SK-N-SH (cell line): ENCODE measurements around the gene PHKG2. TPM values are rescaled to one million over a fixed set of nuclear protein-coding genes. Genes with fewer than 3 reads are reported as not detected.

Source experiments
- CTCF ChIA-PET: fragments of 300-600, 350-600 bp; formaldehyde crosslinking; extraction: SDS; loops from one replicate; lab custom pipeline; 2021; lab: Yijun Ruan, JAX
- POLR2A ChIA-PET: fragments of 350-600 bp; sonication (Branson Sonifier 250); formaldehyde crosslinking; extraction: SDS; loops from one replicate; lab custom pipeline; 2020; ENCODE audit warnings: antibody characterized with exemption, inconsistent platforms; lab: Yijun Ruan, JAX
- DNase-seq: peaks from one replicate; pipeline ENCODE4 v3.0.0; 2012
- H2AFZ ChIP-seq: fragments of 200-600 bp; sonication (generic); 2 replicates; pipeline ENCODE4 v1.8.1; 2016; ENCODE audit warnings: antibody characterized with exemption, mild to moderate bottlenecking, low read depth
- H3F3A ChIP-seq: fragments of 200-600 bp; sonication (generic); replicated peaks from 2 replicates; pipeline ENCODE3; 2016; ENCODE audit warnings: antibody characterized with exemption, mild to moderate bottlenecking; ENCODE audit not compliant: insufficient read depth
- H3K27ac ChIP-seq, 2 experiments: fragments of 200-500 bp in 1 of 2; fragments of 200-600 bp in 1 of 2; sonication (Bioruptor generic) in 1 of 2; sonication (generic), shearing (Covaris generic) in 1 of 2; 2 replicates each; pipeline versions ENCODE4 v1.5.1 to v1.6.1; 2014 to 2016; ENCODE audit warnings: low read depth in 2 of 2, inconsistent platforms in 1 of 2, low read length in 1 of 2, mild to moderate bottlenecking in 1 of 2, mixed read lengths in 1 of 2
- H3K27me3 ChIP-seq: fragments of 200-600 bp; sonication (generic), shearing (Covaris generic); 2 replicates; pipeline ENCODE4 v1.6.1; 2016; ENCODE audit warnings: mixed run types; ENCODE audit not compliant: insufficient read depth
- H3K36me3 ChIP-seq, 2 experiments: fragments of 200-500 bp in 1 of 2; fragments of 200-600 bp in 1 of 2; sonication (Bioruptor generic) in 1 of 2; sonication (generic) in 1 of 2; replicated peaks in 1 of 2; 2 replicates each; pipeline versions ENCODE3 to v1.5.1; 2014 to 2016; ENCODE audit warnings: low read length in 1 of 2, mild to moderate bottlenecking in 1 of 2; ENCODE audit not compliant: insufficient read depth in 2 of 2, control insufficient read depth in 1 of 2
- H3K4me1 ChIP-seq, 2 experiments: fragments of 200-500 bp in 1 of 2; fragments of 200-600 bp in 1 of 2; sonication (Bioruptor generic) in 1 of 2; sonication (generic), shearing (Covaris generic) in 1 of 2; 2 replicates each; pipeline versions ENCODE4 v1.5.1 to v1.6.1; 2014 to 2016; ENCODE audit warnings: low read depth in 1 of 2, low read length in 1 of 2, mixed run types in 1 of 2; ENCODE audit not compliant: insufficient read depth in 2 of 2, control insufficient read depth in 1 of 2
- H3K4me2 ChIP-seq: fragments of 200-600 bp; sonication (generic), shearing (Covaris generic); 2 replicates; pipeline ENCODE4 v1.6.1; 2017; ENCODE audit warnings: mixed run types
- H3K4me3 ChIP-seq, 2 experiments: fragments of 200-500 bp in 1 of 2; fragments of 200-600 bp in 1 of 2; sonication (Bioruptor generic) in 1 of 2; sonication (generic), shearing (Covaris generic) in 1 of 2; 2 replicates each; pipeline versions ENCODE4 v1.5.1 to v1.8.1; 2014 to 2016; ENCODE audit warnings: low read depth in 2 of 2, inconsistent platforms in 1 of 2, low read length in 1 of 2, mild to moderate bottlenecking in 1 of 2, mixed read lengths in 1 of 2, moderate library complexity in 1 of 2
- H3K79me2 ChIP-seq: fragments of 200-600 bp; sonication (generic); 2 replicates; pipeline ENCODE4 v1.8.1; 2017; ENCODE audit warnings: mild to moderate bottlenecking; ENCODE audit not compliant: insufficient read depth
- H3K9ac ChIP-seq: fragments of 200-600 bp; sonication (generic); 2 replicates; pipeline ENCODE4 v1.6.1; 2017; ENCODE audit warnings: mixed run types
- H3K9me2 ChIP-seq: fragments of 200-600 bp; sonication (generic); 2 replicates; pipeline ENCODE4 v1.6.1; 2017; ENCODE audit warnings: mixed run types
- H3K9me3 ChIP-seq: fragments of 200-600 bp; sonication (generic); 2 replicates; pipeline ENCODE4 v1.6.1; 2017; ENCODE audit warnings: mixed run types, mild to moderate bottlenecking, moderate library complexity
- H4K20me1 ChIP-seq: fragments of 200-600 bp; sonication (generic); 2 replicates; pipeline ENCODE4 v1.6.1; 2017; ENCODE audit warnings: mild to moderate bottlenecking, mixed run types; ENCODE audit not compliant: insufficient read depth
- CHD2 ChIP-seq: fragments of 150-350 bp; IDR thresholded peaks from 2 replicates; pipeline ENCODE4 v1.6.1; 2018; ENCODE audit warnings: low read length; ENCODE audit not compliant: partially characterized antibody
- ELF1 ChIP-seq: IDR thresholded peaks from 2 replicates; pipeline ENCODE4 v1.4.0; 2012
- FOSL2 ChIP-seq: IDR thresholded peaks from 2 replicates; pipeline ENCODE4 v1.4.0; 2012; ENCODE audit warnings: low read depth, mild to moderate bottlenecking, moderate library complexity, borderline replicate concordance
- FOXJ3 ChIP-seq: sonication (generic); formaldehyde crosslinking; IDR thresholded peaks from 2 replicates; pipeline ENCODE4 v1.5.1; 2020; ENCODE audit warnings: mild to moderate bottlenecking, missing genetic modification reagents
- JUND ChIP-seq: IDR thresholded peaks from 2 replicates; pipeline ENCODE4 v1.4.0; 2012
- RFX5 ChIP-seq: IDR thresholded peaks from 2 replicates; pipeline ENCODE4 v1.6.1; 2012; ENCODE audit warnings: mild to moderate bottlenecking, improper control_type of control experiment, low read length
- SIN3A ChIP-seq: IDR thresholded peaks from 2 replicates; pipeline ENCODE4 v1.6.1; 2012; ENCODE audit warnings: low read depth, mild to moderate bottlenecking, low read length, moderate library complexity, borderline replicate concordance
- TCF12 ChIP-seq: IDR thresholded peaks from 2 replicates; pipeline ENCODE4 v1.4.0; 2012
- WGBS: methylation state at CpG from one replicate; pipeline ENCODE4 v1.1.6; 2017; ENCODE audit warnings: low lambda C conversion rate; 5-methylcytosine and 5-hydroxymethylcytosine counted together
- polyA plus RNA-seq, 3 experiments: library from polyadenylated mRNA; depleted of rRNA; stranded (reverse); fragments of >200 nt; gene quantifications; 2 replicates each; pipeline ENCODE4 v1.2.3, GENCODE V29; 2012
- TF ChIP-seq, protein P1 (sequence below): IDR thresholded peaks from 2 replicates; pipeline ENCODE4 v1.4.0; 2012; ENCODE audit warnings: low read depth, borderline replicate concordance
- TF ChIP-seq, protein P2 (sequence below): fragments of 150-350 bp; IDR thresholded peaks from 2 replicates; pipeline ENCODE4 v1.6.1; 2016; ENCODE audit warnings: mild to moderate bottlenecking, low read depth, low read length
- TF ChIP-seq, protein P3 (sequence below): IDR thresholded peaks from 2 replicates; pipeline ENCODE4; 2012

Gene PHKG2
- polyA plus RNA-seq, 1 of the 3 experiments (the other 2 are of a cell fraction), result 45.8 TPM

- Histone ChIP-seq H3K9ac (no peak overlapping the region), H3K9me3 (no peaks in the 10 kb centered on the region), H2AFZ (no peak overlapping the region), H3K27me3 (no peaks in the 10 kb centered on the region), H3K36me3 (peaks cover 69 to 82% of the 10 kb centered on the region in 2 experiments), H3K27ac (no peak overlapping the region), H3K79me2 (peaks cover 54% of the 10 kb centered on the region), H4K20me1 (0 out of 2 replicates have a peak, but pooled peaks cover 5% of the 10 kb centered on the region)
- TF ChIP-seq FOSL2, result no peak
- no peak for TF ChIP-seq RFX5
- no peak for TF ChIP-seq SIN3A
- TF ChIP-seq FOXJ3, result no peak
- no peak for TF ChIP-seq TCF12
- no peak for TF ChIP-seq ELF1
- TF ChIP-seq, protein P1, sequence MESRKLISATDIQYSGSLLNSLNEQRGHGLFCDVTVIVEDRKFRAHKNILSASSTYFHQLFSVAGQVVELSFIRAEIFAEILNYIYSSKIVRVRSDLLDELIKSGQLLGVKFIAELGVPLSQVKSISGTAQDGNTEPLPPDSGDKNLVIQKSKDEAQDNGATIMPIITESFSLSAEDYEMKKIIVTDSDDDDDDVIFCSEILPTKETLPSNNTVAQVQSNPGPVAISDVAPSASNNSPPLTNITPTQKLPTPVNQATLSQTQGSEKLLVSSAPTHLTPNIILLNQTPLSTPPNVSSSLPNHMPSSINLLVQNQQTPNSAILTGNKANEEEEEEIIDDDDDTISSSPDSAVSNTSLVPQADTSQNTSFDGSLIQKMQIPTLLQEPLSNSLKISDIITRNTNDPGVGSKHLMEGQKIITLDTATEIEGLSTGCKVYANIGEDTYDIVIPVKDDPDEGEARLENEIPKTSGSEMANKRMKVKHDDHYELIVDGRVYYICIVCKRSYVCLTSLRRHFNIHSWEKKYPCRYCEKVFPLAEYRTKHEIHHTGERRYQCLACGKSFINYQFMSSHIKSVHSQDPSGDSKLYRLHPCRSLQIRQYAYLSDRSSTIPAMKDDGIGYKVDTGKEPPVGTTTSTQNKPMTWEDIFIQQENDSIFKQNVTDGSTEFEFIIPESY, result no peak
- TF ChIP-seq, all 33 proteins: peak for 0
- WGBS, result 97% methylated on average over 23 of the region's 23 CpGs
- peaks cover 14% of the 10 kb centered on the region for H3F3A ChIP-seq
- POLR2A ChIA-PET, result interaction anchor here (1.3 to 1.9 kb wide), 2 partner anchors 8 to 23 kb away, joined by 3 to 5 read pairs; partner anchors contain the start of gene PHKG2
- no peaks in the 10 kb centered on the region for H3K4me1 ChIP-seq
- CTCF ChIA-PET, result no interaction called here
- no peak overlapping the region for H3K4me3 ChIP-seq
- no peak for DNase-seq
- H3K9me2 ChIP-seq, result no peaks in the 10 kb centered on the region
- no peak overlapping the region for H3K4me2 ChIP-seq
Measured at GRCh38 chr16:30724641-30725417, 23.4 kb upstream of the PHKG2 start.

DNA sequence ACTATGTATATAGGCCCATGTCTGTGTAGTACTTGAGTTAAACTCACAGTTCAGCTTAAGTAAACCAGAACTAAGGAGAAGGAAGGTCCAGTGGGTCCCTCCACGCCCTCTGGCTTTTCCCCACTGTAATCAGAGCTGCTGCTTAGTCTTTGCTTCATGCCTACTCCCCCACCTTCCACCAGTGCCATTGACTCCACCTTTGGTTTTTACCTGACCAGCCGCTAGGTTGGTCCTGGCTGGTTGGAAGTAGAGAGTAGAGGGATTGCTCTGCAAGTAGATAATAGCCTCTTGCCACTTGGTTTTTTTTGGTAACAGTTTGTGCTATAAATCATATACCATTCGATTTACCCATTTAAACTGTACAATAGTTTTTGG lies 22.8 kb upstream of the PHKG2 start:
- Histone ChIP-seq H3F3A (peaks cover 14% of the 10 kb centered on the region), H3K4me1 (no peaks in the 10 kb centered on the region), H2AFZ (no peak overlapping the region), H3K9ac (no peak overlapping the region), H3K9me3 (no peaks in the 10 kb centered on the region), H3K79me2 (peaks cover 49% of the 10 kb centered on the region), H3K27me3 (no peaks in the 10 kb centered on the region), H3K9me2 (no peaks in the 10 kb centered on the region), H3K4me2 (no peak overlapping the region), H3K27ac (no peak overlapping the region), H4K20me1 (0 out of 2 replicates have a peak, but pooled peaks cover 5% of the 10 kb centered on the region), H3K4me3 (no peak overlapping the region), H3K36me3 (peaks cover 67 to 79% of the 10 kb centered on the region in 2 experiments)
- no peak for DNase-seq
- TF ChIP-seq JUND (no peak), CHD2 (no peak)
- TF ChIP-seq, protein P2, sequence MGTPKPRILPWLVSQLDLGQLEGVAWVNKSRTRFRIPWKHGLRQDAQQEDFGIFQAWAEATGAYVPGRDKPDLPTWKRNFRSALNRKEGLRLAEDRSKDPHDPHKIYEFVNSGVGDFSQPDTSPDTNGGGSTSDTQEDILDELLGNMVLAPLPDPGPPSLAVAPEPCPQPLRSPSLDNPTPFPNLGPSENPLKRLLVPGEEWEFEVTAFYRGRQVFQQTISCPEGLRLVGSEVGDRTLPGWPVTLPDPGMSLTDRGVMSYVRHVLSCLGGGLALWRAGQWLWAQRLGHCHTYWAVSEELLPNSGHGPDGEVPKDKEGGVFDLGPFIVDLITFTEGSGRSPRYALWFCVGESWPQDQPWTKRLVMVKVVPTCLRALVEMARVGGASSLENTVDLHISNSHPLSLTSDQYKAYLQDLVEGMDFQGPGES, result no peak
- TF ChIP-seq, protein P3, sequence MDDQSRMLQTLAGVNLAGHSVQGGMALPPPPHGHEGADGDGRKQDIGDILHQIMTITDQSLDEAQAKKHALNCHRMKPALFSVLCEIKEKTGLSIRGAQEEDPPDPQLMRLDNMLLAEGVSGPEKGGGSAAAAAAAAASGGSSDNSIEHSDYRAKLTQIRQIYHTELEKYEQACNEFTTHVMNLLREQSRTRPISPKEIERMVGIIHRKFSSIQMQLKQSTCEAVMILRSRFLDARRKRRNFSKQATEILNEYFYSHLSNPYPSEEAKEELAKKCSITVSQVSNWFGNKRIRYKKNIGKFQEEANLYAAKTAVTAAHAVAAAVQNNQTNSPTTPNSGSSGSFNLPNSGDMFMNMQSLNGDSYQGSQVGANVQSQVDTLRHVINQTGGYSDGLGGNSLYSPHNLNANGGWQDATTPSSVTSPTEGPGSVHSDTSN, result no peak
- ChIA-PET POLR2A (no interaction called here), CTCF (no interaction called here)
- WGBS, result 83% methylated on average over 3 of the region's 3 CpGs
